HUES48 (cell line): ENCODE results near the gene NME7.

Source experiments
- H3K27ac ChIP-seq: one replicate; pipeline ENCODE4 v1.7.0; 2013; ENCODE audit warnings: low read depth, low read length, inconsistent platforms
- H3K27me3 ChIP-seq: 2 replicates; pipeline ENCODE4 v1.6.1; 2013; ENCODE audit warnings: mild to moderate bottlenecking, low read length; ENCODE audit not compliant: control insufficient read depth, insufficient read depth
- H3K36me3 ChIP-seq: 2 replicates; pipeline ENCODE4 v1.6.1; 2013; ENCODE audit warnings: low read length; ENCODE audit not compliant: control insufficient read depth, insufficient read depth
- H3K4me1 ChIP-seq: 2 replicates; pipeline ENCODE4 v1.6.1; 2013; ENCODE audit warnings: mild to moderate bottlenecking, low read length; ENCODE audit not compliant: control insufficient read depth, insufficient read depth
- H3K4me3 ChIP-seq: 2 replicates; pipeline ENCODE4 v1.5.1; 2013; ENCODE audit warnings: mild to moderate bottlenecking, low read depth, low read length
- H3K9ac ChIP-seq: 2 replicates; pipeline ENCODE4 v1.6.1; 2013; ENCODE audit warnings: mild to moderate bottlenecking, low read depth, low read length, moderate library complexity
- H3K9me3 ChIP-seq: 2 replicates; pipeline ENCODE4 v1.6.1; 2013; ENCODE audit warnings: low read length; ENCODE audit not compliant: control insufficient read depth, insufficient read depth

Gene NME7

DNA sequence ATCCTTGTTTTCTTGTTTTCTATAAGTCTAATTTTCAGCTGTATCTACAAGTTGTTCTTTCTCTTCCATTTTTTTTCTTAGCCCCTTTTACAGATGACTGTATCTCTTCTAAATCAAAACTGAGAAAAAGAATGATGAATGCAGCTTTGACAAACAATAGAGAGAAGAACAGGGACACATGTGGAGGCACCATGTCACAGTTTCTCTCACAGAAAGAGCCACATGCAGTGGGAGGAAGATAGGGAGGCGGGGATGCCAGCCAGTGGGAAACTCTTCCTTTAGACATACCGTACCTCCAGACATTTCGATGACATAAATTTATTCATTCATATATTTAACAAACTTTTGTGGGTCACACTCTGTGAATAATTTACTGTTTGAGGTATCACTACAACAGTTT lies 45.5 kb downstream of the NME7 start:
- no peak overlapping the region for H3K4me3 ChIP-seq

GRCh38 chr1:169321539-169321938 lies 46.1 kb downstream of the NME7 start:
- Histone ChIP-seq H3K27me3 (no peaks in the 10 kb centered on the region), H3K4me3 (no peak overlapping the region), H3K9ac (no peak overlapping the region), H3K4me1 (peaks cover 22% of the 10 kb centered on the region), H3K27ac (no peak overlapping the region), H3K9me3 (no peaks in the 10 kb centered on the region), H3K36me3 (no peaks in the 10 kb centered on the region)

More for the DNA sequence above, 45.5 kb downstream of the NME7 start:
- no peaks in the 10 kb centered on the region for H3K9me3 ChIP-seq
- H3K27me3 ChIP-seq, result no peaks in the 10 kb centered on the region
- peaks cover 22% of the 10 kb centered on the region for H3K4me1 ChIP-seq
- no peaks in the 10 kb centered on the region for H3K36me3 ChIP-seq
- H3K9ac ChIP-seq, result no peak overlapping the region
- no peak overlapping the region for H3K27ac ChIP-seq

DNA sequence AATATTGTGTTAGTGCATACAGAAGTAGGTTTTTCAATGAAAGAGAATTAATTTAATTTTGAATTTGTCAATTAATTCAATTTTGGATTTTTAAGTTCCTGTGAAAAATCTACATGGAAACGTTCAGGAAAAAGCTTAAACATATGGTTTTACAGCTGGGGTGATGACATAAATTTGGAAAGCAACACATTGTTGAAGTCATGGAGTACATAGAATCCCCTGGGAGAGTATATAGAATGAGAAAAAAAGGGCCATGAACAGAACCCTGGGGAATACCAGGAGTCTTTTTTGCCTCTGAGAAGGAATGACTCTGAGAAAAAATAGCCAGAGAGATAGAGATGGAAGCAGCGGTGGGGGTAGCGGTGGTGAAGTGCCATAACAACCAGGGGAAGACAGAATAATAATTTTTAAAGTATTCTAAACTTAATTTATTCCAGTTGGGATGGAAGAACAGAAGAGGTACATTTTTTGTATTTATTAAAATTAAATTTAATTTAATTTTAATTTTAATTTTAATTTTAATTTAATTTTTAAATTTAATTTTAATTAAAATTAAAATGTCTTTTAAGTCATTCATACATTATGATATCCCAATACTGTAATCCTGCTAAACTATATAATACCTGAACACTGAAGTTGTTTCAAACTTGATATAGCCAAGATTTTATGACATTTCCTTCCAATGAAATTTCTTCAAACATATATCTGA lies 48.9 kb downstream of the NME7 start:
- no peaks in the 10 kb centered on the region for H3K27me3 ChIP-seq
- H3K4me1 ChIP-seq, result peaks cover 5% of the 10 kb centered on the region
- no peak overlapping the region for H3K4me3 ChIP-seq
- H3K27ac ChIP-seq, result no peak overlapping the region
- no peaks in the 10 kb centered on the region for H3K36me3 ChIP-seq
- no peaks in the 10 kb centered on the region for H3K9me3 ChIP-seq
- H3K9ac ChIP-seq, result no peak overlapping the region

GRCh38 chr1:169316556-169316955 lies 51.0 kb downstream of the NME7 start:
- H3K27ac ChIP-seq, result no peak overlapping the region
- H3K27me3 ChIP-seq, result no peaks in the 10 kb centered on the region
- H3K4me1 ChIP-seq, result peaks cover 5% of the 10 kb centered on the region
- H3K36me3 ChIP-seq, result no peaks in the 10 kb centered on the region
- no peak overlapping the region for H3K9ac ChIP-seq
- H3K4me3 ChIP-seq, result no peak overlapping the region
- no peaks in the 10 kb centered on the region for H3K9me3 ChIP-seq

- Histone ChIP-seq H3K9ac (no peak overlapping the region), H3K36me3 (no peaks in the 10 kb centered on the region), H3K9me3 (no peaks in the 10 kb centered on the region), H3K4me3 (no peak overlapping the region), H3K27ac (no peak overlapping the region), H3K27me3 (no peaks in the 10 kb centered on the region), H3K4me1 (peaks cover 13% of the 10 kb centered on the region)
Observed at GRCh38 chr1:169312084-169312954, 55.3 kb downstream of the NME7 start.

DNA sequence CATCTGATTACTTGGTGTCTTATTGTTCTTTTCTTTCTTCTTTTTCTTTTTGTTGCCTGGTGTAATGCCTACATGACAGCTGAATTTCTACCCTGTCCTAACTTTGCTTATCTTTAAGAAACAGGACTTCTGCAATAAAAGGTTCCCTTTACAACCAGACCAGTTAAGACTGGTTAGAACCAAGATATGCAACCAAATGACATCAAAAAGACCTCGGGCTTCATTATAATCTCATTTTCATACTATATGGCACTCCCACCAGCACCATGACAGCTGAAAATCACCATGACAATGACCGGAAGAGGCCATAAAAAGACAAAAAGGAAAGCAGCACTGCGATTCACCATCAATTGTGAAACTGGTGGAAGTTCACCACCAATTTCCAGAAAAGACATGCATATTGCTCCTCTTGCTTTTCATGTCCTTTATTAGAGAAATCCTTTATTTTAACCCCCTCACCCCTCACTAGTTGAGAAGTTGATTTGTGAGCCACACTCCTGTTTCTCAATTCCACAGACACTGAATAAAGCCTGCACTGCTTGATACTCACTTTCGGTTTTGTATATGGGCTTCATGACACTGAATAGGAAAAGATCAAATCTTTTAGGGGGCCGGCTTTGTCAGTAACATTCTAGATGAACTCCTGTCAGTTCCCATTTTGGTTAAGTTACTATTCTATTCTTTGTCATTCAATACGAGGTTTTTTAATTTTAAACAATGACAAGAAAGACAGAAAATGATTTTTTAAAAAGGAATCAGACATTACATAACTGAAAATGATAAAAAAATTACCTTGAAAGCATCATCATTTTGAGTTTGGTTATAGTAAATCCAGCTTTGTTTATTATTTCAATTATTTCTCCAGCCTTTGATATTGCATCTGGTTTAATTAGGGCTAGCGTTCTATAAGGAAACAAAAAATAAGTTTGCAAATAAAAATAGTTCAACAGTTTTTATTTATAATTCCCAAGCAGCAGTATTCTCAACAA lies 58.1 kb downstream of the NME7 start:
- Histone ChIP-seq H3K27me3 (no peaks in the 10 kb centered on the region), H3K9ac (no peak overlapping the region), H3K27ac (no peak overlapping the region), H3K9me3 (no peaks in the 10 kb centered on the region), H3K4me1 (peaks cover 19% of the 10 kb centered on the region), H3K4me3 (no peak overlapping the region), H3K36me3 (no peaks in the 10 kb centered on the region)

DNA sequence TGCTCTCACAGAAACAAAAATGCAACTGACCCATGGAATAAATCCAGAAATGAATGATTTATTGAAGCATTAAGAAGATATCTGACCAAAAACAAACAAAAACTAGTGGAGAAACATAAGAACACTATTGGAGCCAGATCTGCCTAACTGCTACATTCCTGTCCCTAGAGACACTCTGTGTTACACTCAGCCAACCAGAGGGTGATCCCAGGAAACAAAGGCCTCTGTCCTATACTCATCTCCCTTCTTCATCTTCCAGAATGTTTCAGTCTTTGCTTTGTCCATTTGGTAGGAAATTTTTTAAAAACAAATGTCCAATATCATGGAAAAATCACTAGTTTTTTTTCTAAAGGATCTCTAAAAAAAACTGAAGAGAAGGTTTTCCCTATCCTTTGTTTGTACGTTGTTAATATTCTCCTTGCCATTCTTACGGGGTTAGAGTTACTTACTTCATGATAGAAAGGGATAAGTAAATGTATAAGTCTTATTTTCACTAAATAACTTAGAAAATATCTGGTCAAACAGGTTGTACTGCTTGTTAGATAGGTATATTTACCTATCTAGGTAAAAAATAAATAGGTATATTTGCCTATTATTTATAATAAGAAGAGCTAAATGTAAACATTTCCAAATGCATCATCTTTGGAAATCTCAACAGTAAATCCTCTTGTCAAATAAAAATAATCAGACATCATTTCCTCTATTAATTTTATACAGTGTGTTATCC lies 59.1 kb downstream of the NME7 start:
- no peaks in the 10 kb centered on the region for H3K9me3 ChIP-seq
- H3K27ac ChIP-seq, result no peak overlapping the region

DNA sequence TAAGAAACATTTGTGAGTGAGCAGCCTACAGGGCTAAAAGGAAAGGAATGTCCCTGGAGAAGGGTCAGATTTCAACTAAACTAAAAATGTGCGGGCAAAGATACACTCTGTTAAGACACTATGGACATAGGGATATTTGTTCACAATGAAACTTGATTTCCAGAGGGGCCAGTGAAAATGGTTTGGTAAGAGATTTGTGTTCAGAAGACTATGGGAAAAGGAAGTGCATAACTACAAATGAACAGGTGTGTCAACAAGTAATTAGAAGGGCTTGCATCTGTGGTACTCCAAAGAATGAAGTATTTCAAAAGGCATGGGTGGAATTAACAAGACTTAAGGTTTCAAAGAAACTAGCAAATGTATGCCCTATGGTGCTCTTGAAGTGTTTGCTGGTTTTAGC lies 60.4 kb downstream of the NME7 start:
- H3K27me3 ChIP-seq, result no peaks in the 10 kb centered on the region

More for the DNA sequence above, 59.1 kb downstream of the NME7 start:
- no peak overlapping the region for H3K9ac ChIP-seq
- H3K36me3 ChIP-seq, result no peaks in the 10 kb centered on the region
- peaks cover 19% of the 10 kb centered on the region for H3K4me1 ChIP-seq
- H3K27me3 ChIP-seq, result no peaks in the 10 kb centered on the region
- no peak overlapping the region for H3K4me3 ChIP-seq

GRCh38 chr1:169305948-169306347 lies 61.6 kb downstream of the NME7 start:
- Histone ChIP-seq H3K9me3 (no peaks in the 10 kb centered on the region), H3K4me1 (peaks cover 19% of the 10 kb centered on the region), H3K36me3 (no peaks in the 10 kb centered on the region), H3K27me3 (no peaks in the 10 kb centered on the region), H3K9ac (no peak overlapping the region), H3K4me3 (no peak overlapping the region), H3K27ac (no peak overlapping the region)

More for the DNA sequence above, 60.4 kb downstream of the NME7 start:
- no peaks in the 10 kb centered on the region for H3K9me3 ChIP-seq
- H3K36me3 ChIP-seq, result no peaks in the 10 kb centered on the region
- no peak overlapping the region for H3K9ac ChIP-seq
- H3K4me1 ChIP-seq, result peaks cover 19% of the 10 kb centered on the region
- no peak overlapping the region for H3K27ac ChIP-seq
- H3K4me3 ChIP-seq, result no peak overlapping the region

DNA sequence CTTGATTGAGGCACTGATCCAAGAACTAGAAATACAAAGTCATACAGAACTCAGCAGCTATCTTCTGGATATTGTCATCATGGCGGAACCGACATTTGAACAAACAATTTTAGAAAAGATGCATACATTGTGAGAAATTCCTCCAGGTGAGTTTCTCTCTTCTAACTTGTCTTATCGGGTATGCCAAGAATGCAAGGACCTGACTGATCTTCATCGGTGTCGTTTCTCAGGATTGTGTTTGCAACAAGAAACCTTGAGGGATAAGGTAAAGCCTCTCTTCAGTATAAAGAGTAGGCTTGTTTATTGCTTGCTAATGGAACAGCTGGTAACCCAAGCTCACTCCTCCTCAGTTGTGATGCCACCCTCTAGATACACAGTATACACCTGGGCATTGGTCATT lies 62.2 kb downstream of the NME7 start:
- H3K27me3 ChIP-seq, result no peaks in the 10 kb centered on the region
- H3K9ac ChIP-seq, result no peak overlapping the region
- no peaks in the 10 kb centered on the region for H3K9me3 ChIP-seq
- H3K4me3 ChIP-seq, result no peak overlapping the region
- no peaks in the 10 kb centered on the region for H3K36me3 ChIP-seq
- peaks cover 19% of the 10 kb centered on the region for H3K4me1 ChIP-seq
- H3K27ac ChIP-seq, result no peak overlapping the region
